ENCODE results near the gene UBAC1.
"Not testable (repeated sequence)": the region's sequence is repeated elsewhere in the genome, so short reads cannot be mapped to it uniquely, and the experiment has no call there.

UBAC1 gene

DNA sequence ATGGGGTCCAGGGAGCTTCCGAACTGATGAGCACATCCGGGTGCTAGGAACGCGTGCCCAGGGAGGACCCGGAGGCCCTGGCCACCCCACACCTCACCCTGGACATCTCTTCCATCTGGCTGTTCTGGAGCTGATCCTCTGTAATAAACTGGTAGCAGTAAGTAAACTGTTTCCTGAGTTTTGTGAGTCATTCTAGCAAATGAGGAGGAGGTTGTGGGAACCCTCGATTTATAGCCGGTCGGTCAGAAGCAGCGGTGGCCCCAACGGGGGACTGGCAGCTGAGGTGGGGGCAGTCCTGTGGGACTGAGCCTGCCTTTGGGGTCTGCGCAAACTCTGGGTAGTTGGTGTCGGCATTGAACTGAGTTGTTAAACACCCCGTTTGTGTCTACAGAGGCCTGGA is 15.4 kb upstream of the UBAC1 start:
- H3K27me3 Mint-ChIP-seq (ENCODE audit: low read depth): no peaks in the 10 kb centered on the region
- no peak for DNase-seq (ENCODE audit: low spot score)
- H3K9me3 Mint-ChIP-seq: no peaks in the 10 kb centered on the region
- H3K27ac Mint-ChIP-seq: no peak overlapping the region
- H3K4me1 Mint-ChIP-seq (ENCODE audit: low read depth): no peaks in the 10 kb centered on the region
- H3K4me3 Mint-ChIP-seq: no peak overlapping the region
- no peaks in the 10 kb centered on the region for H3K36me3 Mint-ChIP-seq (ENCODE audit: low read depth)

DNA sequence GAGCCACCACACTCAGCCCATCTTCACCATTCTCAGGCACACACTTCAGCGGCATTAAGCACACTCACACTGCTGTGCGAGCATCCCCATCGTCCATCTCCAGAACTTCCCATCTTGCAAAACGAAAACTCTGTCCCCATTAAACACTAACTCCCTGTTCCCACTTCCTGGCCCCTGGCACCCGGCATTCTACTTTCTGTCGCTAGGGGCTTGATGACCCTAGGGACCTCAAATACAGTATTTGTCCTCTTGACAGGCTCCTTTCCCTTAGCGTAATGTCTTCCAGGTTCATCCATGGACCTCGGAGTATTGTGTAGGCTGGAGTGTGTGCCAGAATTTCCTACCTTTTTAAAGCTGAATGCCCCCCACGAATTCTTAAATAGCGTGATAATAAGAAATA is 14.7 kb upstream of the UBAC1 start:
- no peaks in the 10 kb centered on the region for H3K36me3 Mint-ChIP-seq (ENCODE audit: low read depth)
- no peaks in the 10 kb centered on the region for H3K27me3 Mint-ChIP-seq (ENCODE audit: low read depth)
- no peaks in the 10 kb centered on the region for H3K9me3 Mint-ChIP-seq
- no peak overlapping the region for H3K4me3 Mint-ChIP-seq
- no peak overlapping the region for H3K27ac Mint-ChIP-seq
- no peaks in the 10 kb centered on the region for H3K4me1 Mint-ChIP-seq (ENCODE audit: low read depth)
- no peak for DNase-seq (ENCODE audit: low spot score)

DNA sequence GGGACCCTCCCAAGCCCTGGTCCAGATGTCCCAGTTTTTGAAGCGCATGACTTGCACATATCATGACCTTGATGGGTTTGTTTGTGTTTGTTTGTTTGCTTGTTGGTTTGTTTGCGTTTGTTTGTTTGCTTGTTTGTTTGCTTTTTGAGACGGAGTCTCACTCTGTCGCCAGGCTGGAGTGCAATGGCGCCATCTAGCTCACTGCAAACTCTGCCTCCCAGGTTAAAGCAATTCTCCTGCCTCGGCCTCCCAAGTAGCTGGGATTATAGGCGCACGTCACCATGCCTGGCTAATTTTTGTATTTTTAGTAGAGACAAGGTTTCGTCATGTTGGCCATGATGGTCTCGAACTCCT is 13.0 kb upstream of the UBAC1 start:
- no peak for DNase-seq (ENCODE audit: low spot score)
- H3K4me3 Mint-ChIP-seq: no peak overlapping the region

DNA sequence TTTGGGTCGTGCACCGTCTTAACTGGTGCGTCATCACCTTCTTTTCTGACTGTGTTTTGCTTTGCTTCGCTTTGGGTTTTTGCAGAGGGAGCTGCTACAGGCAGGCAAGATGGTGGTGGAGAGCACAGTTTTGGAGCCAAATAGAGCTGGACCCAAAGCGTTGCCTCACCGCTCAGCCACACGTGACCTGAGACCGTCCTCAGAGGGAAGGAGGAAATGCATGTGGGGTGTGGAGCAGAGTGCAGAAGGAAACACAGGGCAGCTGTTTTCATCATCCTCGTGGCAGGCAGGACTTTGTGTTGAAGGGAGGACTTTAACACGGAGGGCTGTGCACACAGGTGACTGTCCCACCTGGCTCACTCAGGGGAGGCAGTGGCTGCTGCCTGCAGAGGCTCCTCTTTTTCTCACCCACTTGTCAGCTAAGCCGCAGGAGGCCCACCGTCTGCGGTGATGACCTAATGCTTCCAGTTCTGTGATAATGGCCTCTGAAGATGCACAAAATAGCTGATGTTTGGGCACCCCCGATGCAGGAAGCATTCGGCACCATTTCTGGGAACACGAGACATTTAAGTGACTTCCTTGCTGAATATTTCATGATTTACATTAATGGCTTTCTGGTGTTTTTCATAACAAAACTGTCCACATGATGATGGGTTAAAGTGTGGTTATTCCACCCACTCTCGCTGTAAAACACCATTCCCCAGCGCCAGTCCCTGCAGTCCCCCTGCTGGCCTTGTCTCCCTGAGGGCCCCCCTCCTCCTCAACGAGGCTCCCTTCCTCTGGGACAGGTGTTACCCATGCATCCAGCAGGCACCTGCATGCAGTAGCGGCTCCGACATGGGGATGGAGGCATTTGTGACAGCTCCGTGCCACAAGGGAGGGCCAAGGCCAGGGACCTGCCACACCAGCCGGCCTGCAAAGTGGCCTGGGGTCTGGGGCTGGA is 12.4 kb upstream of the UBAC1 start:
- H3K27ac Mint-ChIP-seq: no peak overlapping the region
- no peak overlapping the region for H3K4me3 Mint-ChIP-seq

More for the DNA sequence above, 13.0 kb upstream of the UBAC1 start:
- Mint-ChIP-seq H3K27me3 (ENCODE audit: low read depth) (no peaks in the 10 kb centered on the region), H3K9me3 (no peaks in the 10 kb centered on the region), H3K27ac (no peak overlapping the region), H3K4me1 (ENCODE audit: low read depth) (no peaks in the 10 kb centered on the region), H3K36me3 (ENCODE audit: low read depth) (no peaks in the 10 kb centered on the region)

DNA sequence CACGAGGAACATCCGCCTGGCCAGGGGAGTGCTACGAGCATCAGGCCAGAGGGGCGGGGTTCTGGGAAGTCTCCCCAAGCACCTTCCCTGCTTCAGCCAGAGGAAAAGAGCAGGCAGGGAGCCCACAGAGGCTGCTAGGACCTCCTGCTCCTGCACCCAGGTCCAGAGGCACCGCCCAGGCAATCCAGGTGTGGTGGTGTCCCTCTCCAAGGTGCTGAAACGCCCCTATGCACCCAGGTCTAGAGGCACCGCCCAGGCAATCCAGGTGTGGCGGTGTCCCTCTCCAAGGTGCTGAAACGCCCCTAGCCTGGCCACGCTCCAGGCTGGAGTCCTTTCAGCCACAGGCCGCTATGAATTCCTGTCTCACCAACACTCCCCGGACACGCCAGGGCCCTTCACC is 10.7 kb upstream of the UBAC1 start:
- Mint-ChIP-seq H3K4me3 (no peak overlapping the region), H3K36me3 (ENCODE audit: low read depth) (no peaks in the 10 kb centered on the region), H3K27me3 (ENCODE audit: low read depth) (no peaks in the 10 kb centered on the region), H3K9me3 (no peaks in the 10 kb centered on the region), H3K27ac (no peak overlapping the region), H3K4me1 (ENCODE audit: low read depth) (peaks cover 5% of the 10 kb centered on the region)
- DNase-seq (ENCODE audit: low spot score): no peak

More for the DNA sequence above, 12.4 kb upstream of the UBAC1 start:
- no peaks in the 10 kb centered on the region for H3K36me3 Mint-ChIP-seq (ENCODE audit: low read depth)
- DNase-seq (ENCODE audit: low spot score): no peak
- no peaks in the 10 kb centered on the region for H3K9me3 Mint-ChIP-seq
- H3K27me3 Mint-ChIP-seq (ENCODE audit: low read depth): no peaks in the 10 kb centered on the region
- H3K4me1 Mint-ChIP-seq (ENCODE audit: low read depth): no peaks in the 10 kb centered on the region

DNA sequence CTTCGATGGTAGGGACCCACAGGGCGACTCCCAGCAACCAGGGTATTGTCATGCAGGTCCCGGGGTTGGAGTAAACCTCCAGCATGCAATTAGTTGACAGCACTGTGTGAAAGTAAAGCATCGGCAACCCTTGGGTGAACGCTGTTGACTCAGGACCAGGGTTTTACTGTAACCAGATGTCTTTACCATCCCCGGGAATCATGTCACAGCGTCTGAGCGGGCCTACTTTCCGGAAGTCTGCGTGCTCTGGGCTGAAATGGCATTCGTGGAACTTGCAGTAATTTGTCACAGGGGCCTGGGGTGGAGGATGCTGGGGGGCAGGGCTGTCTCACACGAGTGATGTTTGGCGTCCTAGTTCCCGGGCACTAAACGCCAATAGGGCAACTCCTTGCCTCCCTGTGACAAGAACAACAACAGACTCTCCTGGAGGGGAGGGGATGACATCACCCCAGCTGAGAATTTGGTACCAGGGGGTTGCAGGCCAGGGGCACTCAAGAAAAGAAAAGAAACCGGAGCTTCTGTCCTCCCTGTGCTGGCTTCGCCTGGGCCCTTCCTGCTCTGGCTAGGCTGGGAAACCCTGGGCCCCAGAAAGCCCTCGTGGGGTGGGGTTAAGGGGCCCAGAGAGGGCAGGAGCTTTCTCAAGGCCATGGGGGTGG is 10.1 kb upstream of the UBAC1 start:
- Mint-ChIP-seq H3K9me3 (no peaks in the 10 kb centered on the region), H3K36me3 (ENCODE audit: low read depth) (no peaks in the 10 kb centered on the region), H3K4me1 (ENCODE audit: low read depth) (peaks cover 5% of the 10 kb centered on the region), H3K27me3 (ENCODE audit: low read depth) (no peaks in the 10 kb centered on the region), H3K27ac (no peak overlapping the region), H3K4me3 (no peak overlapping the region)
- no peak for DNase-seq (ENCODE audit: low spot score)

DNA sequence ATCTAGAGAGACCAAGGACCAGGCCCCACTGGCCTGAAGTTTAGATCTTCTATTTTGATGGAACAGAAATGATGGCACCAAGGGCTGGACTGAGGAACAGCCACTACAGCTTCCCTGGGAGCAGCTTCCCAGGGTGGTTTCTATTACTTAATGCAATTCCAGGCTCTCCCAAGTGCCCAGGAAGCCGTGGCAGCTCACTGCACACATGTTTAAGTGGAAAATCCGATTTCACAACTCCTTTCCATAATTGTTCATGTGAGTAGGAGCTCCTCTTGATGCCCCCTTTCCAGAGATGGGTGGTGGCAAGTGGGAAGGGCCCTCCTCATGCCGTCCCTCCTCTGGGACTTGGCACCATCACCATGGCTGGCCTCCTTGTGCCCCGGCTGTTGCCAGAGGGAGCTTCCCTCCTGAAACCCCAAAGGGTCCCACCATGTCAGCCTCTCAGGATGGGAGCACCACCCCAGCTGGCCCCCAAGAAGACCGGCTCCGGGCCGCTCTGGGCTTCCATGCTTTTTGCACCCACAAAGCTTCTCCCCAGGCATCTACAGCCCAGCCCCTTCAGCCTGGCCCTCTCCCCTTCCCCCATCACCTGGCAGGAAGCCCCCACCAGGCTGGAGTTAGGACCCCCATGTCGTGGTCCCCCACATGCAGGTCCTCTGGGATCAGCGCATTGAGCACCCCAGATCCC is 9.1 kb upstream of the UBAC1 start:
- DNase-seq (ENCODE audit: low spot score): no peak
- no peak overlapping the region for H3K4me3 Mint-ChIP-seq
- no peaks in the 10 kb centered on the region for H3K36me3 Mint-ChIP-seq (ENCODE audit: low read depth)
- H3K27ac Mint-ChIP-seq: no peak overlapping the region
- H3K9me3 Mint-ChIP-seq: no peaks in the 10 kb centered on the region
- no peaks in the 10 kb centered on the region for H3K27me3 Mint-ChIP-seq (ENCODE audit: low read depth)
- H3K4me1 Mint-ChIP-seq (ENCODE audit: low read depth): peaks cover 5% of the 10 kb centered on the region

DNA sequence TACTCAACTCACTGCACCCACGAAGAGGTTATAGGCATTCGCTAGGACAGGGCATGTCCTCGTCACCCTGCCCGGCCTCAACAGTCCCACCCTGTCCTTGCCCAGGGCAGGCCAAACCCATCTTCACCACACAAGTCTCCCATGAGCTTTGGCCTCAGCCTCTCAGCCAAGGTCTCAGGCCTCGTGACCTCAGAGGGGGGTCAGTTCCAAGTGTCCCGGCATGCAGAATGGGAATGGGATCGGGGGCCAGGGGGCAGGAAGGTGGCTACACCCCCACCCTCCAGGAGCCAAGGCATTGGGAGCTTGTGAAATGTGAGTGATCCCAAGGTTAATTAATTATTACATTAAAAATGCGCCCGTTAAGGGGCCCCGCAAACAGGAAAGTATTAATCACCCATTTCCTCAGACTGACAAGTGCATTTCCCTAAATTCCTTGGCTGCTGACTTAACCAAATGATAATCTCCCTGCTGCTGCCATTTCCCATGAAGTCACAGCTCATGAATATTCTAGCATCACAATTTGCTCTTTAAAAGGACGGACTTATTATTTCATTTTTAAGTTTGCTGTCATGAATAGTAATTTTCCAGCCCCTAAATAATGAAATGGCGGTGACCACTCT is 8.0 kb upstream of the UBAC1 start:
- H3K9me3 Mint-ChIP-seq: no peaks in the 10 kb centered on the region
- no peak for DNase-seq (ENCODE audit: low spot score)
- H3K27me3 Mint-ChIP-seq (ENCODE audit: low read depth): no peaks in the 10 kb centered on the region
- no peaks in the 10 kb centered on the region for H3K36me3 Mint-ChIP-seq (ENCODE audit: low read depth)
- H3K4me1 Mint-ChIP-seq (ENCODE audit: low read depth): peaks cover 5% of the 10 kb centered on the region
- H3K4me3 Mint-ChIP-seq: no peak overlapping the region
- no peak overlapping the region for H3K27ac Mint-ChIP-seq

DNA sequence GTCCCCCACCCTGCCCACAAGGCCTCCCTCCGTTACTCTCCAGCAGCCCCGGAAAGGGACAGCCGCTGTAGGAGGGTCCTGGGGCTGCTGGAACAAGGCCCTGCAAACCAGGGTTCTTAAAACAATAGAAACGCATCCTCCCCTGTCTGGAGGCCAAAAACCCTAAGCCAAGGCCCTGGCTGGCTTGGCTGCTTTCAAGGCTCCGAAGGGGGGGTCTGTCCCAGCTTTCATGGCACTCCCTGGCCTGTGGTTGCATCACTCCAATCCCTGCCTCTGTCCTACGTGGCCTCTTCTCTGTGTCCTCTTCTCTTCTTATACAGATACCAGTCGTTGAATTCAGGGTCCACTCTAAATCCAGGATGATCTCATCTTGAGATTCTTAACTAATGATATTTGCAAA is 7.4 kb upstream of the UBAC1 start:
- Mint-ChIP-seq H3K36me3 (ENCODE audit: low read depth) (no peaks in the 10 kb centered on the region), H3K4me3 (no peak overlapping the region)

DNA sequence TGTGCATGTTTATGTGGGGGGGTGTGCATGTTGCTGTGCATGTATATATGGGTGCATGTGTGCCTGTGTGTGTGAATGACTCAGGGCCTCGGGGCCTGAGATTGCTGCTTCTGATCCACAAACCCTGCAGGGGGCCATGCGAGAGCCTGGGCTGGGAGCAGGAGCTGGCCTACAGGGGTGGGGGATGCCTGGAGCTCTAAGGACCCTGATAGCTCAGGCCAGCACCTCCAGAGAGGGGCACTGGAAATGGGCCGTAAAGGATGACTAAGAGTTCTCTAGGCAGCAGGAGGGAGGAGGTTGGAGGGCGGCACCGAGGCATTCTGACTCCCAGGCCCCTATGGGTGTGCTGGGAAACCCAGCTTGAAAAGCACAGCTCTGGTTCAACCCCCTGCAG is 6.9 kb upstream of the UBAC1 start:
- Mint-ChIP-seq H3K27ac (no peak overlapping the region), H3K4me1 (ENCODE audit: low read depth) (peaks cover 5% of the 10 kb centered on the region), H3K27me3 (ENCODE audit: low read depth) (no peaks in the 10 kb centered on the region), H3K9me3 (no peaks in the 10 kb centered on the region), H3K36me3 (ENCODE audit: low read depth) (no peaks in the 10 kb centered on the region), H3K4me3 (no peak overlapping the region)
- DNase-seq (ENCODE audit: low spot score): no peak

More for the DNA sequence above, 7.4 kb upstream of the UBAC1 start:
- Mint-ChIP-seq H3K27me3 (ENCODE audit: low read depth) (no peaks in the 10 kb centered on the region), H3K27ac (no peak overlapping the region), H3K9me3 (no peaks in the 10 kb centered on the region), H3K4me1 (ENCODE audit: low read depth) (peaks cover 5% of the 10 kb centered on the region)
- no peak for DNase-seq (ENCODE audit: low spot score)

DNA sequence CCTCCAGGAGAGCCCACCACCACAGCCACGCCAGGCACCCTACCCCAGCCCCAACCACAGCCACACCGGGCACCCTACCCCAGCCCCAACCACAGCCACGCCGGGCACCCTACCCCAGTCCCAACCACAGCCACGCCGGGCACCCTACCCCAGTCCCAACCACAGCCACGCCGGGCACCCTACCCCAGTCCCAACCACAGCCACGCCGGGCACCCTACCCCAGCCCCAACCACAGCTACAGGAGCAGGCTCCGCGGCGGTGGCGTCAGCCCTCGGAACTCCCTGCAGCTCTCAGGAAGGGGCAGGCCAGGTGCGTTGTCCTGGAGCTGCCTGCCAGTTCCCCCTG is 5.7 kb upstream of the UBAC1 start:
- DNase-seq (ENCODE audit: low spot score); H3K27ac Mint-ChIP-seq; H3K36me3 Mint-ChIP-seq (ENCODE audit: low read depth); H3K27me3 Mint-ChIP-seq (ENCODE audit: low read depth); H3K9me3 Mint-ChIP-seq; H3K4me3 Mint-ChIP-seq: not testable (repeated sequence)
- H3K4me1 Mint-ChIP-seq (ENCODE audit: low read depth): peaks cover 13% of the 10 kb centered on the region

DNA sequence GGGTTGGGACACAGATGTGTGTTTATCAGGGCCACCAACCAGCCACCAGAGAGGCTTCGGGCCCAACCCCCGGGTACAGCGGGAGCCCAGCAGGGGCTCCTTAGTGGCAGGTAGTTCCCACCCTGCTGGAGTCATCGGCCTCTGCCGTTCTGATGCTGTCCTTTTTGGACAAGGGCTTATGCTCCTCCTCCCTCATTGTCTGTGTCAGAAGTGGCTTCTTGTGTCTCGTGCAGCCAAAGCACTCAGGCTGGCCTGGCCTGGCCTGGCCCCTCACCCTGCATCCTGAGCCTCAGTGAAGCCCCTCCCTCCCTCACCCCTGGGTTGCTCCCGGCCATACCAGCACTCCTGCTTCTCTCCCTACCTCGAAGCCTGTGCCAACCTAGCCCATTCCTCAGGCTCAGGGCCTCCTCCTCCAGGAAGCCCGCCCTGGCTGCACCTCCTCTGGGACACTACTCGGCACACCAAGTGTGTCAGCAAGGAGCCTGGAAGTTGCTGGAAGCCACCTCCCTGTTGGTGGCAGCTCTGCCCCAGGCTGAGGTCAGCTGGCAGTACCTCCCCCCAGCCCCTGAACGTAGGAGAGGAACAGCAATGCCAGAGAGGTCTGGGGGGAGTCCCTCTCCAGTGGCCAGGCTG is 4.1 kb upstream of the UBAC1 start:
- Mint-ChIP-seq H3K4me3 (no peak overlapping the region), H3K27me3 (ENCODE audit: low read depth) (no peaks in the 10 kb centered on the region), H3K27ac (no peak overlapping the region), H3K4me1 (ENCODE audit: low read depth) (peaks cover 19% of the 10 kb centered on the region), H3K36me3 (ENCODE audit: low read depth) (no peaks in the 10 kb centered on the region), H3K9me3 (no peaks in the 10 kb centered on the region)
- no peak for DNase-seq (ENCODE audit: low spot score)

DNA sequence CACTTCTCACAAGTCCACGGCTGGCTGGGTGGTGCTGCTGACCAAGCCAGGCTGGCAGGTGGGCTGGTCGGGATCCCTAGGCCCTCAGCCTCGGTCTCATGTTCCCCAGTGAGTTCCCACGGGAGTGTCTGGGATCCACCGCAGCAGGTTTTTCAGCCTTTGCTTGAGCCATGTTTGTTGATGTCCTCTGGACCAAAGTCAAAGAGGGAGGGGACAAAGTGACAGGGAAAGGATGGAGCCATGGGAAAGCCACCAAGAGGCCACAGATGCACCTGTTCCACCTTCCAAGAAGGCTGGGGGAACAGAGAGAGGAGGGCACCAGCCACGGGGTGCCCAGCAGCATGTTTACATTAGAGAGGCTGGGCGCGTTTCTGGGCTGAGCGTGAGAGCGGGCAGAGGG is 2.8 kb upstream of the UBAC1 start:
- Mint-ChIP-seq H3K9me3 (no peaks in the 10 kb centered on the region), H3K4me1 (ENCODE audit: low read depth) (peaks cover 27% of the 10 kb centered on the region), H3K27me3 (ENCODE audit: low read depth) (no peaks in the 10 kb centered on the region), H3K27ac (no peak overlapping the region), H3K4me3 (no peak overlapping the region), H3K36me3 (ENCODE audit: low read depth) (no peaks in the 10 kb centered on the region)
- no peak for DNase-seq (ENCODE audit: low spot score)
